ENCODE data around the gene KRT73. TPM values are rescaled to one million over a fixed set of nuclear protein-coding genes. Genes with fewer than 3 reads are reported as not detected.

The KRT73 gene
- total RNA-seq, 1 experiment from 2014 or later = not detected

DNA sequence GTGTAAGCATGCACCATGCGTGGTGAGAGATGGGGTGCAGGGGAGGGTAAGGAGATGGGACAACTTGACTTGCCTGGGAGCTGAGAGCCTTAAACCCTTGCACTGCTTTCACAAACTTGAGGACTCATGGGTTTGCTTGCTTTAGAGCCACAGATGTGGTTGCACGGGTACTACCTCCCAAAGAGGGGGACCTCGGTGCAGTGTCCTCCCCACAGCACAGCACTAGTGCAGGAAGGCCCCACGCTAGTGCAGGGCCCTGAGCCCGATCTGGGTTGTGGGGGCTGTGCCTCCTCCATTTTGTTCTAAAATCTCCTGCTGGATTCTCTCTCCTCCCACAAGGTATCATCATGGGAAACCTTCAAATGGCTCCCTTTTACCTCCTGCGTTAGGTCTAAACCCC lies 28.3 kb downstream of the KRT73 start (continued):
- TF ChIP-seq GTF2I (CRISPR knock-in tag; conservative IDR thresholded peaks at IDR 0.05) (no peak), ZNF671 (CRISPR knock-in tag; IDR thresholded peaks at IDR 0.05) (no peak), FOXJ3 (CRISPR knock-in tag; IDR thresholded peaks at IDR 0.05; ENCODE audit: borderline replicate concordance) (no peak)

DNA sequence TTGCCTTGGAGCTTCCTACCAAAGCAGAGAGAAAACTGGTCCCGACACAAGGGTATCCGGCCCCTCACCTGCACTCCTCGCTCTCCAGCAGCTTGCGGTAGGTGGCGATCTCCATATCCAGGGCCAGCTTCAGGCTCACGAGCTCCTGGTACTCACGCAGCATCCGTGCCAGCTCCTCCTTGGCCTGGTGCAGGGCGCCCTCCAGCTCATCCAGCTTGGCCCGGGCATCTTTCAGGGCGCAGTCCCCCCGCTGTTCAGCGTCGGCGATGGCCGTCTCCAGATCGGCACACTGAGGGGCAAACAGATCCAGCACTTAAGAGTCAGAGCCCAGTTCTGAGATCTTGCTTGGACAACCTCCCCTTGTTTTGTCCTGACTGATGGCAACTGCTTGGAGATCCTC lies 30.8 kb downstream of the KRT73 start:
- DNase-seq (ENCODE audit: low spot score) (peak; percentile 32), ATAC-seq (no peak)
- peaks cover 4% of the 10 kb centered on the region; the same call in 1 of the 2 replicates for H3K27me3 Mint-ChIP-seq (ENCODE audit: low read depth)
- H3K9me3 Mint-ChIP-seq = peaks cover 28% of the 10 kb centered on the region
- H3K27ac Mint-ChIP-seq = no peak overlapping the region
- ChIA-PET CTCF (interaction anchor here (0.7 to 6.6 kb wide), 7 partner anchors 145 to 298 kb away, joined by 3 to 47 read pairs (median 4); no protein-coding TSS in a partner anchor), POLR2A (no interaction called here)
- no peak overlapping the region for H3K4me3 Mint-ChIP-seq
- no peak for TF ChIP-seq ELF4 (CRISPR knock-in tag; IDR thresholded peaks at IDR 0.05; ENCODE audit: low read depth)
- no peak for TF ChIP-seq NR2C2 (CRISPR knock-in tag; IDR thresholded peaks at IDR 0.05)
- TF ChIP-seq NR1H2 (CRISPR knock-in tag; IDR thresholded peaks at IDR 0.05) = no peak
- no peak for TF ChIP-seq PRRX2 (CRISPR knock-in tag; IDR thresholded peaks at IDR 0.05)
- TF ChIP-seq, protein P1, sequence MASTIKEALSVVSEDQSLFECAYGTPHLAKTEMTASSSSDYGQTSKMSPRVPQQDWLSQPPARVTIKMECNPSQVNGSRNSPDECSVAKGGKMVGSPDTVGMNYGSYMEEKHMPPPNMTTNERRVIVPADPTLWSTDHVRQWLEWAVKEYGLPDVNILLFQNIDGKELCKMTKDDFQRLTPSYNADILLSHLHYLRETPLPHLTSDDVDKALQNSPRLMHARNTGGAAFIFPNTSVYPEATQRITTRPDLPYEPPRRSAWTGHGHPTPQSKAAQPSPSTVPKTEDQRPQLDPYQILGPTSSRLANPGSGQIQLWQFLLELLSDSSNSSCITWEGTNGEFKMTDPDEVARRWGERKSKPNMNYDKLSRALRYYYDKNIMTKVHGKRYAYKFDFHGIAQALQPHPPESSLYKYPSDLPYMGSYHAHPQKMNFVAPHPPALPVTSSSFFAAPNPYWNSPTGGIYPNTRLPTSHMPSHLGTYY (CRISPR knock-in tag; IDR thresholded peaks at IDR 0.05) = no peak
- TF ChIP-seq ZNF219 (CRISPR knock-in tag; IDR thresholded peaks at IDR 0.05; ENCODE audit: borderline replicate concordance) = no peak
- no peak for TF ChIP-seq ZNF138 (CRISPR knock-in tag; conservative IDR thresholded peaks at IDR 0.05)
- TF ChIP-seq ZNF396 (CRISPR knock-in tag; IDR thresholded peaks at IDR 0.05; ENCODE audit: borderline replicate concordance) = no peak
- TF ChIP-seq ZNF281 (CRISPR knock-in tag; IDR thresholded peaks at IDR 0.05) = no peak
- no peak for TF ChIP-seq CREB1 (CRISPR knock-in tag; IDR thresholded peaks at IDR 0.05)
- peaks cover 16% of the 10 kb centered on the region for H3K36me3 Mint-ChIP-seq
- H3K4me1 Mint-ChIP-seq = peaks cover 3% of the 10 kb centered on the region

- Mint-ChIP-seq H3K9me3 (peaks cover 15% of the 10 kb centered on the region), H3K27me3 (ENCODE audit: low read depth) (no peaks in the 10 kb centered on the region), H3K4me3 (no peak overlapping the region), H3K27ac (no peak overlapping the region), H3K36me3 (peaks cover 5% of the 10 kb centered on the region; the same call in 1 of the 2 replicates), H3K4me1 (peaks cover 4% of the 10 kb centered on the region)
- ATAC-seq (no peak), DNase-seq (ENCODE audit: low spot score) (no peak)
- POLR2A ChIA-PET = interaction anchor here (0.5 kb wide), 1 partner anchor 1064 kb away, joined by 4 read pairs; no protein-coding TSS in a partner anchor
- CTCF ChIA-PET = interaction anchor here (0.9 to 6.6 kb wide), 9 partner anchors 34 to 430 kb away, joined by 3 to 50 read pairs (median 6); no protein-coding TSS in a partner anchor
- TF ChIP-seq FOXP4 (CRISPR knock-in tag; IDR thresholded peaks at IDR 0.05) (no peak), NFYB (CRISPR knock-in tag; conservative IDR thresholded peaks at IDR 0.05; ENCODE audit: low read depth) (no peak), GABPB1 (CRISPR knock-in tag; IDR thresholded peaks at IDR 0.05) (no peak), GRHL2 (CRISPR knock-in tag; IDR thresholded peaks at IDR 0.05; ENCODE audit: insufficient replicate concordance, severe bottlenecking) (no peak), SOX15 (CRISPR knock-in tag; IDR thresholded peaks at IDR 0.05) (no peak), ATF2 (CRISPR knock-in tag; IDR thresholded peaks at IDR 0.05; ENCODE audit: borderline replicate concordance, low read depth) (no peak), GTF2I (CRISPR knock-in tag; conservative IDR thresholded peaks at IDR 0.05) (no peak), TP53 (CRISPR knock-in tag; IDR thresholded peaks at IDR 0.05) (no peak), KAT7 (CRISPR knock-in tag; IDR thresholded peaks at IDR 0.05; ENCODE audit: borderline replicate concordance) (no peak), USF1 (CRISPR knock-in tag; IDR thresholded peaks at IDR 0.05) (no peak)
- TF ChIP-seq, protein P1 (CRISPR knock-in tag; IDR thresholded peaks at IDR 0.05) = no peak
Observed at GRCh38 chr12:52585946-52586345, 32.4 kb downstream of the KRT73 start.
